Loucy (cell line): ENCODE data around the gene POPDC3.

ENCODE experiments used
- H2AFZ ChIP-seq: fragments of 200-600 bp; sonication (generic); 2 replicates; pipeline ENCODE4 v1.6.0; 2016; ENCODE audit warnings: antibody characterized with exemption, mild to moderate bottlenecking, low read length, moderate library complexity
- H3F3A ChIP-seq: fragments of 200-600 bp; 2 replicates; pipeline ENCODE4 v1.6.0; 2016; ENCODE audit warnings: antibody characterized with exemption, low read depth, mild to moderate bottlenecking
- H3K27me3 ChIP-seq: fragments of 200-600 bp; sonication (generic); 2 replicates; pipeline ENCODE4 v1.6.1; 2014; ENCODE audit warnings: low read length, mild to moderate bottlenecking; ENCODE audit not compliant: insufficient read depth, poor library complexity, severe bottlenecking
- H3K36me3 ChIP-seq: fragments of 200-600 bp; sonication (generic); 2 replicates; pipeline ENCODE4 v1.6.1; 2016; ENCODE audit warnings: low read length; ENCODE audit not compliant: insufficient read depth
- H3K4me1 ChIP-seq: fragments of 200-600 bp; sonication (generic); 2 replicates; pipeline ENCODE4 v1.5.1; 2014; ENCODE audit warnings: low read length, mild to moderate bottlenecking; ENCODE audit not compliant: insufficient read depth, poor library complexity, severe bottlenecking
- H3K4me2 ChIP-seq: fragments of 200-600 bp; sonication (generic); 2 replicates; pipeline ENCODE4 v1.6.0; 2014; ENCODE audit warnings: antibody characterized with exemption, low read length, low read depth, mild to moderate bottlenecking; ENCODE audit not compliant: poor library complexity, severe bottlenecking
- H3K4me3 ChIP-seq: fragments of 200-600 bp; sonication (generic); 2 replicates; pipeline ENCODE4 v1.5.1; 2014; ENCODE audit warnings: low read length, mild to moderate bottlenecking, mixed read lengths; ENCODE audit not compliant: poor library complexity, severe bottlenecking
- H3K79me2 ChIP-seq: fragments of 200-600 bp; sonication (generic); 2 replicates; pipeline ENCODE4 v1.6.1; 2014; ENCODE audit warnings: low read length; ENCODE audit not compliant: insufficient read depth
- H3K9ac ChIP-seq: fragments of 200-600 bp; sonication (generic); 2 replicates; pipeline ENCODE4 v1.6.0; 2014; ENCODE audit warnings: mild to moderate bottlenecking, low read depth, low read length, moderate library complexity; ENCODE audit not compliant: poor library complexity, severe bottlenecking
- H3K9me2 ChIP-seq: fragments of 200-600 bp; sonication (generic); replicated peaks from 2 replicates; pipeline ENCODE4 v1.6.1; 2016; ENCODE audit warnings: low read depth, low read length, mixed read lengths
- H3K9me3 ChIP-seq: fragments of 200-600 bp; sonication (generic); 2 replicates; pipeline ENCODE4 v1.6.1; 2014; ENCODE audit warnings: mild to moderate bottlenecking, antibody characterized with exemption, low read length, low read depth; ENCODE audit not compliant: insufficient read depth
- H4K20me1 ChIP-seq: fragments of 200-600 bp; sonication (generic); 2 replicates; pipeline ENCODE4 v1.6.0; 2014; ENCODE audit warnings: antibody characterized with exemption, low read length, mild to moderate bottlenecking; ENCODE audit not compliant: insufficient read depth, poor library complexity, severe bottlenecking
- EZH2phosphoT487 ChIP-seq: fragments of 200-600 bp; IDR thresholded peaks from 2 replicates; pipeline ENCODE4 v1.6.1; 2018; ENCODE audit warnings: antibody characterized with exemption, mild to moderate bottlenecking, moderate library complexity, borderline replicate concordance
- TF ChIP-seq, protein P1 (sequence below): fragments of 200-600 bp; sonication (generic); conservative IDR thresholded peaks from 2 replicates; pipeline ENCODE4 v1.5.1; 2014; ENCODE audit warnings: mild to moderate bottlenecking, antibody characterized with exemption, low read length

Gene POPDC3

GRCh38 chr6:105135907-105136430, 43.8 kb downstream of the POPDC3 start:
- H3K9me2 ChIP-seq = no peaks in the 10 kb centered on the region
- no peaks in the 10 kb centered on the region for H3F3A ChIP-seq
- no peak overlapping the region for H2AFZ ChIP-seq
- H3K4me3 ChIP-seq = no peak overlapping the region
- no peaks in the 10 kb centered on the region for H3K9me3 ChIP-seq
- no peaks in the 10 kb centered on the region for H4K20me1 ChIP-seq
- H3K9ac ChIP-seq = no peak overlapping the region
- no peaks in the 10 kb centered on the region for H3K4me1 ChIP-seq
- no peaks in the 10 kb centered on the region for H3K79me2 ChIP-seq
- H3K27me3 ChIP-seq = no peaks in the 10 kb centered on the region
- no peak overlapping the region for H3K4me2 ChIP-seq
- H3K36me3 ChIP-seq = no peaks in the 10 kb centered on the region
- TF ChIP-seq, protein P1, sequence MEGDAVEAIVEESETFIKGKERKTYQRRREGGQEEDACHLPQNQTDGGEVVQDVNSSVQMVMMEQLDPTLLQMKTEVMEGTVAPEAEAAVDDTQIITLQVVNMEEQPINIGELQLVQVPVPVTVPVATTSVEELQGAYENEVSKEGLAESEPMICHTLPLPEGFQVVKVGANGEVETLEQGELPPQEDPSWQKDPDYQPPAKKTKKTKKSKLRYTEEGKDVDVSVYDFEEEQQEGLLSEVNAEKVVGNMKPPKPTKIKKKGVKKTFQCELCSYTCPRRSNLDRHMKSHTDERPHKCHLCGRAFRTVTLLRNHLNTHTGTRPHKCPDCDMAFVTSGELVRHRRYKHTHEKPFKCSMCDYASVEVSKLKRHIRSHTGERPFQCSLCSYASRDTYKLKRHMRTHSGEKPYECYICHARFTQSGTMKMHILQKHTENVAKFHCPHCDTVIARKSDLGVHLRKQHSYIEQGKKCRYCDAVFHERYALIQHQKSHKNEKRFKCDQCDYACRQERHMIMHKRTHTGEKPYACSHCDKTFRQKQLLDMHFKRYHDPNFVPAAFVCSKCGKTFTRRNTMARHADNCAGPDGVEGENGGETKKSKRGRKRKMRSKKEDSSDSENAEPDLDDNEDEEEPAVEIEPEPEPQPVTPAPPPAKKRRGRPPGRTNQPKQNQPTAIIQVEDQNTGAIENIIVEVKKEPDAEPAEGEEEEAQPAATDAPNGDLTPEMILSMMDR = no peak
- no peak for TF ChIP-seq EZH2phosphoT487

- H3F3A ChIP-seq = no peaks in the 10 kb centered on the region
- no peaks in the 10 kb centered on the region for H3K79me2 ChIP-seq
- no peaks in the 10 kb centered on the region for H3K4me1 ChIP-seq
- no peaks in the 10 kb centered on the region for H3K36me3 ChIP-seq
- no peak overlapping the region for H3K4me2 ChIP-seq
- no peaks in the 10 kb centered on the region for H3K9me3 ChIP-seq
- TF ChIP-seq EZH2phosphoT487 = no peak
- TF ChIP-seq, protein P1 = no peak
- H2AFZ ChIP-seq = no peak overlapping the region
- no peaks in the 10 kb centered on the region for H3K9me2 ChIP-seq
- H3K9ac ChIP-seq = no peak overlapping the region
- no peaks in the 10 kb centered on the region for H3K27me3 ChIP-seq
- H3K4me3 ChIP-seq = no peak overlapping the region
- H4K20me1 ChIP-seq = no peaks in the 10 kb centered on the region
Observed at GRCh38 chr6:105135056-105135455, 44.8 kb downstream of the POPDC3 start.

DNA sequence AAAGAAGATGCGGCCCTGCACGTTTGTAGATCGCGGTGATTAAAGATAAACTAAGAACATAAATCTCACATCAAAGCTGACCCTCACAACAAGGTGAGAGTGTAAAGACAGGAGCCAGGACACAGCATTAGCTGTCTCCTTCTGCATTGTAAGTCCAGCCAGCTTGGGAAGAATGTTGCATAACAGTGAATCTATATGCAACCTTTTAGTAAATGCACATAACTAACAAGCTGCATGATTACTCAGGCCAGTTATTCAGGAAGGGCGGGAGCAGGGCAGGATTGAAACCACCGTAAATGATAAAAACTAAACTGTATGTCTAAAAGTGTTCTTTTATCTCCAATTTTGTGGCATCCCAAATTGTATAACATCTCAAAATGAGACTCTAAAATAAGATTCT, 57.1 kb downstream of the POPDC3 start:
- no peaks in the 10 kb centered on the region for H4K20me1 ChIP-seq
- H3K36me3 ChIP-seq = no peaks in the 10 kb centered on the region
- no peaks in the 10 kb centered on the region for H3K79me2 ChIP-seq
- no peak for TF ChIP-seq EZH2phosphoT487
- TF ChIP-seq, protein P1 = no peak
- H3K4me2 ChIP-seq = no peak overlapping the region
- no peaks in the 10 kb centered on the region for H3F3A ChIP-seq
- no peak overlapping the region for H3K4me3 ChIP-seq
- no peaks in the 10 kb centered on the region for H3K9me2 ChIP-seq
- no peaks in the 10 kb centered on the region for H3K9me3 ChIP-seq
- H3K27me3 ChIP-seq = no peaks in the 10 kb centered on the region
- H3K9ac ChIP-seq = no peak overlapping the region
- peaks cover 15% of the 10 kb centered on the region for H3K4me1 ChIP-seq
- H2AFZ ChIP-seq = peak overlapping the region; percentile 48; the same call in 1 of the 2 replicates
